AG04450 (cell line): ENCODE measurements around the gene NRCAM. TPM values are rescaled to one million over a fixed set of nuclear protein-coding genes. Genes with fewer than 3 reads are reported as not detected.

ENCODE experiments used
- CTCF ChIA-PET: fragments of 300-600, 350-600 bp; formaldehyde crosslinking; extraction: SDS; loops from one replicate; lab custom pipeline; 2022; ENCODE audit warnings: antibody characterized with exemption, inconsistent platforms; lab: Charles Lee
- POLR2A ChIA-PET: fragments of 350-600 bp; formaldehyde crosslinking; extraction: SDS; loops from one replicate; lab custom pipeline; 2021; ENCODE audit warnings: antibody characterized with exemption, inconsistent platforms; lab: Yijun Ruan, JAX
- DNase-seq: peaks from one replicate; pipeline ENCODE4 v3.0.0-alpha.2; 2011; ENCODE audit warnings: low read depth, low spot score
- H3K27ac ChIP-seq: one replicate; pipeline ENCODE4 v1.5.1; 2012; ENCODE audit warnings: low read depth, low read length, control low read depth
- H3K27me3 ChIP-seq: one replicate; pipeline ENCODE4 v1.6.0; 2012; ENCODE audit warnings: low read length; ENCODE audit not compliant: control insufficient read depth, insufficient read depth
- H3K4me3 ChIP-seq: 2 replicates; pipeline ENCODE4 v1.5.1; 2011; ENCODE audit warnings: mild to moderate bottlenecking, low read depth, low read length, control low read depth
- H3K9me3 ChIP-seq: 2 replicates; pipeline ENCODE4 v1.5.1; 2012; ENCODE audit warnings: low read length; ENCODE audit not compliant: control insufficient read depth, insufficient read depth
- CTCF ChIP-seq: IDR thresholded peaks from 2 replicates; pipeline ENCODE4 v1.5.1; 2011; ENCODE audit warnings: low read depth, low read length, control low read depth, inconsistent platforms
- polyA plus RNA-seq: library from polyadenylated mRNA; depleted of rRNA; stranded (reverse); fragments of >200 nt; gene quantifications from 2 replicates; pipeline ENCODE4 v1.2.3, GENCODE V29; 2011

The NRCAM gene
- polyA plus RNA-seq, 1 experiment: 0.66 TPM

- DNase-seq: no peak
- Histone ChIP-seq H3K27me3 (peaks cover 3% of the 10 kb centered on the region), H3K4me3 (no peak overlapping the region), H3K27ac (no peak overlapping the region), H3K9me3 (no peaks in the 10 kb centered on the region)
- ChIA-PET CTCF (interaction anchor here (0.7 kb wide), 1 partner anchor 9 kb away, joined by 3 read pairs; no protein-coding TSS in a partner anchor), POLR2A (no interaction called here)
- TF ChIP-seq CTCF: no peak
Observed at GRCh38 chr7:108308276-108308675, 148.0 kb downstream of the NRCAM start.

- POLR2A ChIA-PET: no interaction called here
- Histone ChIP-seq H3K9me3 (no peaks in the 10 kb centered on the region), H3K4me3 (no peak overlapping the region), H3K27ac (no peak overlapping the region), H3K27me3 (peaks cover 3% of the 10 kb centered on the region)
- no peak for DNase-seq
- CTCF ChIA-PET: interaction anchor here (0.7 kb wide), 1 partner anchor 9 kb away, joined by 3 read pairs; no protein-coding TSS in a partner anchor
- TF ChIP-seq CTCF: no peak
Observed at GRCh38 chr7:108307595-108307994, 148.6 kb downstream of the NRCAM start.

GRCh38 chr7:108307194-108307593, 149.0 kb downstream of the NRCAM start:
- Histone ChIP-seq H3K9me3 (no peaks in the 10 kb centered on the region), H3K27me3 (peaks cover 3% of the 10 kb centered on the region), H3K27ac (no peak overlapping the region), H3K4me3 (no peak overlapping the region)
- ChIA-PET CTCF (no interaction called here), POLR2A (no interaction called here)
- DNase-seq: no peak
- no peak for TF ChIP-seq CTCF

GRCh38 chr7:108303332-108303731, 152.9 kb downstream of the NRCAM start:
- CTCF ChIA-PET: no interaction called here
- no peak for TF ChIP-seq CTCF
- POLR2A ChIA-PET: no interaction called here

GRCh38 chr7:108301387-108301786, 154.8 kb downstream of the NRCAM start:
- ChIA-PET POLR2A (no interaction called here), CTCF (interaction anchor here (0.6 kb wide), 1 partner anchor 120 kb away, joined by 3 read pairs; no protein-coding TSS in a partner anchor)
- Histone ChIP-seq H3K27me3 (peaks cover under 1% of the 10 kb centered on the region), H3K9me3 (no peaks in the 10 kb centered on the region), H3K4me3 (no peak overlapping the region), H3K27ac (no peak overlapping the region)
- no peak for DNase-seq
- TF ChIP-seq CTCF: no peak

More at GRCh38 chr7:108303332-108303731, 152.9 kb downstream of the NRCAM start:
- Histone ChIP-seq H3K27ac (no peak overlapping the region), H3K9me3 (no peaks in the 10 kb centered on the region), H3K4me3 (no peak overlapping the region), H3K27me3 (no peaks in the 10 kb centered on the region)
- no peak for DNase-seq
